Ovary (tissue), 9 donors: ENCODE measurements around the gene CEP170B. TPM values are rescaled to one million over a fixed set of nuclear protein-coding genes. Genes with fewer than 3 reads are reported as not detected.

Experiments used
- DNase-seq, 5 donors: peaks; one replicate each; pipeline ENCODE4 v3.0.0-alpha.2; 2019 to 2020
- H3K27ac ChIP-seq, 2 donors: fragments of 200-600 bp; one replicate each; pipeline versions ENCODE4 v1.5.1 to v1.8.0; 2019 to 2022
- H3K27me3 ChIP-seq: fragments of 200-600 bp; one replicate; pipeline ENCODE4 v1.8.0; 2022
- H3K36me3 ChIP-seq: fragments of 200-600 bp; sonication (generic); one replicate; pipeline ENCODE4 v1.5.1; 2019
- H3K4me1 ChIP-seq: one replicate; pipeline ENCODE4 v1.8.1; 2013; ENCODE audit warnings: mild to moderate bottlenecking, moderate library complexity; ENCODE audit not compliant: insufficient read depth
- H3K4me3 ChIP-seq: fragments of 200-600 bp; sonication (generic); one replicate; pipeline ENCODE4 v1.5.1; 2017
- H3K9me3 ChIP-seq, 2 donors: fragments of 200-600 bp in 1 of 2; sonication (generic) in 1 of 2; one replicate each; pipeline versions ENCODE4 v1.5.1 to v1.8.1; 2013 to 2019; ENCODE audit warnings: mild to moderate bottlenecking in 1 of 2, moderate library complexity in 1 of 2
- CTCF ChIP-seq, 3 donors: fragments of 450-650 bp in 2 of 3; fragments of 200-600 bp in 1 of 3; IDR thresholded peaks; one replicate each; pipeline versions ENCODE4 v1.5.1 to v1.8.0; 2016 to 2022; ENCODE audit warnings: antibody characterized with exemption in 3 of 3, mild to moderate bottlenecking in 1 of 3
- EP300 ChIP-seq: sonication (generic); formaldehyde crosslinking; IDR thresholded peaks from one replicate; pipeline ENCODE4 v1.6.1; 2017; ENCODE audit warnings: antibody characterized with exemption
- POLR2A ChIP-seq: fragments of 450-650 bp; IDR thresholded peaks from one replicate; pipeline ENCODE4 v1.6.1; 2017; ENCODE audit warnings: antibody characterized with exemption, mild to moderate bottlenecking, moderate library complexity
- WGBS, 3 donors: extraction: QIAGEN DNeasy Blood & Tissue Kit in 1 of 3; methylation state at CpG; one replicate each; pipeline versions ENCODE4 v1.1.5 to v1.1.7; 2013 to 2017; 5-methylcytosine and 5-hydroxymethylcytosine counted together
- intact Hi-C, 4 donors: fragments of 100-400 bp; cut with DNase I; formaldehyde crosslinking; loops; one replicate each; pipeline versions ENCODE4 v1.11.0 to v1.15.1; 2022 to 2023
- polyA plus RNA-seq, 2 donors: library from polyadenylated mRNA; stranded (reverse); fragments of 200-250 nt in 1 of 2; fragments of 350-450 nt in 1 of 2; fragmentation: Illumina TruSeq in 1 of 2; extraction: RNeasy Lipid Tissue Mini Kit (QIAGEN cat#74804) in 1 of 2; gene quantifications; one replicate each; pipeline ENCODE4 v1.2.3, GENCODE V29; 2013 to 2014
- total RNA-seq, 7 donors: library from RNA; depleted of rRNA in 2 of 7; stranded (reverse); fragments of >200 nt in 2 of 7; fragmentation: NEBNext Ultra II Directional in 3 of 7; extraction: Animal tissue kit (Norgen Biotek cat#: 25700) in 3 of 7; gene quantifications; one replicate each; pipeline versions ENCODE4 v1.1.0 to v1.2.4, GENCODE V29; 2016 to 2023
- donor health status: DM: no; HTN: no; CAD: no; lungs with moderate emphysema.
- donor health status: DM: no; HTN: no; CAD: no.
- donor health status: Bipolar disorder and iron deficiency.
- donor health status: DM: yes; HTN: yes; CAD: no.
- donor health status: DM: no; HTN: no; CAD: no.
- donor health status: DM: yes; HTN: yes; CAD: no.

Gene CEP170B
- total and polyA plus RNA-seq, 9 donors, result 1.9 to 22.7 (median 9.9) TPM

- H3K4me3 ChIP-seq, result no peak overlapping the region
- no peaks in the 10 kb centered on the region for H3K4me1 ChIP-seq
- no peak for DNase-seq
- no peaks in the 10 kb centered on the region for H3K9me3 ChIP-seq
- 52 to 77% (median 54%) methylated on average over 2 of the region's 2 CpGs for WGBS, 3 donors
- TF ChIP-seq EP300 (no peak), CTCF (IDR thresholded peaks at IDR 0.05) (no peak), POLR2A (no peak)
- no peaks in the 10 kb centered on the region for H3K36me3 ChIP-seq
- no peak overlapping the region for H3K27ac ChIP-seq
- intact Hi-C loops, result loop anchor here in 2 of 4 donors (10.0 kb wide), 1 partner anchor 106 kb away; no protein-coding TSS in a partner anchor
- H3K27me3 ChIP-seq, result no peaks in the 10 kb centered on the region
Observed at GRCh38 chr14:104938436-104938835, 73.4 kb downstream of the CEP170B start.

DNA sequence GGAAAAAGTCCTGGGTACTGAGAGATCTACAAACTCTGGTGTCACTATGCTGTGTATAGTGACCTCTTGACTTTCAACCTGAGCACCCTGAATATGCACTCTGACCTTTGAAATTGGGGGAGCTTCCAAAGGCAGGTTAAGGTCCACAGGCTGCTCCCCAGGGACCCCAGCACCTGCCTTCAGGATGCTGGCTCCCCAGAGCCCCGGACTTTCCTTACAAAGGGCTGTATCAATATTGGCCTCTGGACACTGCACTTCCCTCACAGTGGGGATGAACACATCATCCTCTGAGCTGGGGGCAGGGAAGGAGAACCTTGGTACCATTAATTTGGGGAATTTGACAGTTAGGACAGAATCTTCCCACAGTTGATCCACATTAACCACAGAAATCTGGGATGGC lies 73.9 kb downstream of the CEP170B start:
- Histone ChIP-seq H3K27ac (no peak overlapping the region), H3K36me3 (no peaks in the 10 kb centered on the region), H3K4me1 (no peaks in the 10 kb centered on the region), H3K9me3 (no peaks in the 10 kb centered on the region), H3K4me3 (no peak overlapping the region), H3K27me3 (no peaks in the 10 kb centered on the region)
- TF ChIP-seq CTCF (IDR thresholded peaks at IDR 0.05), result no peak
- no peak for TF ChIP-seq EP300
- no peak for TF ChIP-seq POLR2A
- intact Hi-C loops, result loop anchor here in 2 of 4 donors (10.0 kb wide), 1 partner anchor 106 kb away; no protein-coding TSS in a partner anchor
- no peak for DNase-seq
- 79 to 89% (median 82%) methylated on average over 1 of the region's 1 CpG for WGBS, 3 donors

- no peaks in the 10 kb centered on the region for H3K36me3 ChIP-seq
- no peak overlapping the region for H3K27ac ChIP-seq
- intact Hi-C loops, result loop anchor here in 2 of 4 donors (10.0 kb wide), 1 partner anchor 105 kb away; no protein-coding TSS in a partner anchor
- DNase-seq, result no peak
- H3K27me3 ChIP-seq, result no peaks in the 10 kb centered on the region
- 50 to 72% (median 58%) methylated on average over 11 of the region's 11 CpGs for WGBS, 3 donors
- no peaks in the 10 kb centered on the region for H3K9me3 ChIP-seq
- H3K4me3 ChIP-seq, result no peak overlapping the region
- no peaks in the 10 kb centered on the region for H3K4me1 ChIP-seq
- TF ChIP-seq CTCF (IDR thresholded peaks at IDR 0.05), result no peak
- no peak for TF ChIP-seq EP300
Observed at GRCh38 chr14:104939666-104940410, 74.8 kb downstream of the CEP170B start.

GRCh38 chr14:104940526-104941150 lies 75.6 kb downstream of the CEP170B start:
- Histone ChIP-seq H3K36me3 (no peaks in the 10 kb centered on the region), H3K9me3 (no peaks in the 10 kb centered on the region), H3K4me3 (no peak overlapping the region), H3K27me3 (no peaks in the 10 kb centered on the region), H3K27ac (no peak overlapping the region), H3K4me1 (no peaks in the 10 kb centered on the region)
- DNase-seq, result no peak
- 75 to 91% (median 78%) methylated on average over 3 of the region's 3 CpGs for WGBS, 3 donors
- intact Hi-C loops, result no loop called here
- TF ChIP-seq CTCF (IDR thresholded peaks at IDR 0.05), result no peak
- no peak for TF ChIP-seq EP300
- TF ChIP-seq POLR2A, result no peak
